Chondrocyte (in vitro differentiated cells): Measurements from ENCODE around the gene KLHL20. TPM values are rescaled to one million over a fixed set of nuclear protein-coding genes. Genes with fewer than 3 reads are reported as not detected.

Experiments used
- DNase-seq: peaks from one replicate; pipeline ENCODE4 v3.0.0; 2021; ENCODE audit warnings: mixed read lengths, low spot score
- H3K27ac Mint-ChIP-seq: one replicate; pipeline ENCODE4 v1.8.0; 2021; ENCODE audit warnings: mild to moderate bottlenecking, moderate library complexity, mixed read lengths; ENCODE audit not compliant: unreplicated experiment
- H3K27me3 Mint-ChIP-seq: 2 replicates; pipeline ENCODE4 v1.8.0; 2021; ENCODE audit warnings: low read depth, mixed read lengths
- H3K36me3 Mint-ChIP-seq: 2 replicates; pipeline ENCODE4 v1.8.0; 2021; ENCODE audit warnings: low read depth, mixed read lengths
- H3K4me1 Mint-ChIP-seq: 2 replicates; pipeline ENCODE4 v1.8.0; 2021; ENCODE audit warnings: low read depth, mild to moderate bottlenecking, mixed read lengths
- H3K4me3 Mint-ChIP-seq: one replicate; pipeline ENCODE4 v1.8.0; 2021; ENCODE audit warnings: mild to moderate bottlenecking, moderate library complexity, mixed read lengths; ENCODE audit not compliant: unreplicated experiment
- H3K9me3 Mint-ChIP-seq: 2 replicates; pipeline ENCODE4 v1.8.0; 2021; ENCODE audit warnings: low read depth, mixed read lengths
- total RNA-seq: library from RNA; stranded (reverse); gene quantifications from 3 replicates; pipeline ENCODE4 v1.2.1, GENCODE V29; 2021
- TF ChIP-seq, protein P1 (sequence below): fragments of 200-600 bp; sonication (generic); IDR thresholded peaks from 2 replicates; pipeline ENCODE4 v1.5.0; 2021; ENCODE audit warnings: antibody characterized with exemption, mild to moderate bottlenecking, moderate library complexity

Gene KLHL20
- total RNA-seq, 1 donor from 2014 or later = 29.2 TPM

DNA sequence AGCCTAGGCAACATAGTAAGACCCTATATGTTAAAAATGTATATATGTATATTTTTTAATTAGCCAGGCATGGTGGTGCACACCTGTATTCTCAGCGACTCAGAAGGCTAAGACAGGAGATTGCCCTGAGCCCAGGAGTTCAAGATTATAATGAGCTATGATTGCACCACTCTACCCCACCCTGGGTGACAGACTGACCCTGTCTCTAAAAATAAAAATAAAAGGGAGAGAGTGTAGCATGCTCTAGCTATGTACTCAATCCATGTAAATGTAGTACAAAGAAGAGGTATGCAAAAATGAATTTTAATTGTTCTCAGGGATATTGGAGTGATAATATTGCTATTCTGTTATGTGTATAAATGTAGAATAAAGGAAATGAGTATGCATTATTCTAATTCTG lies 56.8 kb downstream of the KLHL20 start:
- TF ChIP-seq, protein P1, sequence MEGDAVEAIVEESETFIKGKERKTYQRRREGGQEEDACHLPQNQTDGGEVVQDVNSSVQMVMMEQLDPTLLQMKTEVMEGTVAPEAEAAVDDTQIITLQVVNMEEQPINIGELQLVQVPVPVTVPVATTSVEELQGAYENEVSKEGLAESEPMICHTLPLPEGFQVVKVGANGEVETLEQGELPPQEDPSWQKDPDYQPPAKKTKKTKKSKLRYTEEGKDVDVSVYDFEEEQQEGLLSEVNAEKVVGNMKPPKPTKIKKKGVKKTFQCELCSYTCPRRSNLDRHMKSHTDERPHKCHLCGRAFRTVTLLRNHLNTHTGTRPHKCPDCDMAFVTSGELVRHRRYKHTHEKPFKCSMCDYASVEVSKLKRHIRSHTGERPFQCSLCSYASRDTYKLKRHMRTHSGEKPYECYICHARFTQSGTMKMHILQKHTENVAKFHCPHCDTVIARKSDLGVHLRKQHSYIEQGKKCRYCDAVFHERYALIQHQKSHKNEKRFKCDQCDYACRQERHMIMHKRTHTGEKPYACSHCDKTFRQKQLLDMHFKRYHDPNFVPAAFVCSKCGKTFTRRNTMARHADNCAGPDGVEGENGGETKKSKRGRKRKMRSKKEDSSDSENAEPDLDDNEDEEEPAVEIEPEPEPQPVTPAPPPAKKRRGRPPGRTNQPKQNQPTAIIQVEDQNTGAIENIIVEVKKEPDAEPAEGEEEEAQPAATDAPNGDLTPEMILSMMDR = no peak
- peaks cover under 1% of the 10 kb centered on the region for H3K9me3 Mint-ChIP-seq
- no peaks in the 10 kb centered on the region for H3K27me3 Mint-ChIP-seq
- DNase-seq = no peak
- H3K27ac Mint-ChIP-seq = no peak overlapping the region
- no peak overlapping the region for H3K4me3 Mint-ChIP-seq
- H3K36me3 Mint-ChIP-seq = peaks cover 25% of the 10 kb centered on the region
- peaks cover 4% of the 10 kb centered on the region for H3K4me1 Mint-ChIP-seq

DNA sequence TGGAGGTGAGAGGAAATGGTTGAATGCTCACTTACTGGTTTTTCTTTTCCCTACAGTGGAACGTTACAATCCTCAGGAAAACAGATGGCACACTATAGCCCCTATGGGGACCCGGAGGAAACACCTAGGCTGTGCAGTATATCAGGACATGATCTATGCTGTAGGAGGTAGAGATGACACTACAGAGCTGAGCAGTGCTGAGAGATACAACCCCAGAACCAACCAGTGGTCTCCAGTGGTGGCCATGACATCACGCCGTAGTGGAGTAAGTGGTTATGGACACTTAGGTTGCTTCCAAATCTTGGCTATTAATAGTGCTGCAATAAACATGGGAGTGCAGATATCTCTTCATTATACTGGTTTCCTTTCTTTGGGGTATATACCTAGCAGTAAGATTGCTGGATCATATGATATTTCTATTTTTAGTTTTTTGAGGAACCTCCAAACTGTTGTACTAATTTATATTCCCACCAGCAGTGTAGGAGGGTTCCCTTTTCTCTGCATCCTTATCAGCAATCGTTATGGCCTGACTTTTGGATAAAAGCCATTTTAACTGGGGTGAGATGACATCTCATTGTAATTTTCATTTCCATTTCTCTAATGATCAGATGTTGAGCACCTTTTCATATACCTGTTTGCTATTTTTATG lies 60.9 kb downstream of the KLHL20 start:
- Mint-ChIP-seq H3K27me3 (no peaks in the 10 kb centered on the region), H3K36me3 (peaks cover 38% of the 10 kb centered on the region), H3K4me1 (peaks cover 4% of the 10 kb centered on the region), H3K9me3 (peaks cover 8% of the 10 kb centered on the region), H3K27ac (no peak overlapping the region), H3K4me3 (no peak overlapping the region)
- no peak for DNase-seq
- TF ChIP-seq, protein P1 = no peak

DNA sequence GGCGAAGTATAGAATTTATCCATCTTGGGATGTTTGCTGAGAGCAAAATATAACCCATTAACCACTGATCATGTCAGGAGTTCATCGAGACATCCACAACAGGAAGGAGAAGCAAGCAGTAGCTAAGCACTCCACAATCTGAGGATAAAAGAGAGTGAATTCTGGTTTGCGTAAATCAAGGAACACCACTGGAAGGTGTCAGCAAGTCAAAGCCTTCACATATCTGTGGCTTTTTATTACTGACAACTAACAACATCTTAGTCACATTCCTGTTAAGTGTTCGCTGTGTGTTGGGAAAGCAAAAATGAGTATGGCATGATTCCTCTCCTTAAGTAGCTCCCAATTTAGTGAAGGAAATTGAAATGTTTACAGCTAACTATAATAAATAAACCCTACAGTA lies 65.2 kb downstream of the KLHL20 start:
- Mint-ChIP-seq H3K27me3 (no peaks in the 10 kb centered on the region), H3K27ac (no peak overlapping the region), H3K4me3 (no peak overlapping the region), H3K9me3 (peaks cover 8% of the 10 kb centered on the region), H3K4me1 (no peaks in the 10 kb centered on the region), H3K36me3 (peaks cover 49% of the 10 kb centered on the region)
- no peak for DNase-seq
- TF ChIP-seq, protein P1 = no peak

DNA sequence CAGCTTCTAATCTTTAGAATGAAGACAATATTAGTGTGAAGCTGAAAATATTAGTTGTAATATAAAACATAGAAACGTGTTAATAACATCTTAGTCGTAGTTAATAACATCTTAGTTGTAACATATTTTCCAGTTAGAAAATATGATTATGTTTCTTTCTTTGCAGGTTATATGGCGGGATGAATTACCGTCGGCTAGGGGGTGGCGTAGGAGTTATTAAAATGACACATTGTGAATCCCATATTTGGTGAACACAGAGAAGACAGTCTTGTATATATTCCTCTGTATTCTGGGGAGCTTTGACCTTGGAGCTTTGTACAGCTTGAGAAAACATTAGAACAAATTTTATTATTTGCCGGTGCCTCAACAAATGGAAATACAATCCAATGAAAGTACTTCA lies 70.2 kb downstream of the KLHL20 start:
- no peaks in the 10 kb centered on the region for H3K27me3 Mint-ChIP-seq
- H3K36me3 Mint-ChIP-seq = peaks cover 23% of the 10 kb centered on the region
- TF ChIP-seq, protein P1 = no peak
- no peaks in the 10 kb centered on the region for H3K9me3 Mint-ChIP-seq
- H3K4me1 Mint-ChIP-seq = no peaks in the 10 kb centered on the region
- no peak for DNase-seq
- H3K4me3 Mint-ChIP-seq = no peak overlapping the region
- no peak overlapping the region for H3K27ac Mint-ChIP-seq

DNA sequence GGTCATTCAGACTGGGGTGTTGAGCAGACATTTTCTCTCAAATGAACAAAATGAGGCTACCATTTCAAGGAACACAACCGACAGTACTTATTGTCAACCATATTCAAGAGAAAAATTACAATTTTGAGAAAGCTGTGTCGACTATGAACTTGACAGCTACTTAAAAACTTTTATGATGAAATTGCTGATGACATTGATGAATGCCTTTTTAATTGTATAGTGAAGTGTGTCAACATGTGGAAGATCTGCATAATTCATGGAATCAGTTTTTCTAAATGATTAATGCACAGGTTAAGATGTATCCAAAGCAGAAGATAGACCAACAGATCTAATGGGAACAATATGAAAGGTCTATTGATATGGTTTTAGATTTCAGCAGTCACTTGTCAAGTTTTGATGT lies 75.1 kb downstream of the KLHL20 start:
- Mint-ChIP-seq H3K27ac (no peak overlapping the region), H3K9me3 (no peaks in the 10 kb centered on the region), H3K27me3 (no peaks in the 10 kb centered on the region), H3K36me3 (peaks cover 18% of the 10 kb centered on the region), H3K4me3 (no peak overlapping the region), H3K4me1 (no peaks in the 10 kb centered on the region)
- TF ChIP-seq, protein P1 = no peak
- no peak for DNase-seq
